ENCODE data around the gene PICALM.
A peak's percentile ranks its signal among the peaks of the same experiment; 100 is the strongest.
"Not testable (repeated sequence)": the region's sequence is repeated elsewhere in the genome, so short reads cannot be mapped to it uniquely, and the experiment has no call there.

PICALM gene

GRCh38 chr11:85945788-85946187, 123.1 kb downstream of the PICALM start:
- no peak for DNase-seq (ENCODE audit: low read depth in 1 of 2, low spot score in 1 of 2)

- no peak for DNase-seq (ENCODE audit: low read depth in 1 of 2, low spot score in 1 of 2)
Measured at GRCh38 chr11:85945296-85945695, 123.6 kb downstream of the PICALM start.

GRCh38 chr11:85941380-85941973, 127.4 kb downstream of the PICALM start:
- DNase-seq (ENCODE audit: low read depth in 1 of 2, low spot score in 1 of 2) = peak in 1 of 2 donors; percentile 24

- DNase-seq (ENCODE audit: low read depth in 1 of 2, low spot score in 1 of 2) = no peak
Measured at GRCh38 chr11:85939099-85940015, 129.5 kb downstream of the PICALM start.

GRCh38 chr11:85937835-85938234, 131.0 kb downstream of the PICALM start:
- DNase-seq (ENCODE audit: low read depth in 1 of 2, low spot score in 1 of 2) = no peak

GRCh38 chr11:85935751-85936150, 133.1 kb downstream of the PICALM start:
- DNase-seq (ENCODE audit: low read depth in 1 of 2, low spot score in 1 of 2) = no peak

GRCh38 chr11:85934596-85935169, 134.2 kb downstream of the PICALM start:
- DNase-seq (ENCODE audit: low read depth in 1 of 2, low spot score in 1 of 2) = no peak

- DNase-seq (ENCODE audit: low read depth in 1 of 2, low spot score in 1 of 2) = no peak
Measured at GRCh38 chr11:85930879-85931366, 138.0 kb downstream of the PICALM start.

- not testable (repeated sequence) for DNase-seq (ENCODE audit: low read depth in 1 of 2, low spot score in 1 of 2)
Measured at GRCh38 chr11:85926653-85927214, 142.2 kb downstream of the PICALM start.

- no peak for DNase-seq (ENCODE audit: low read depth in 1 of 2, low spot score in 1 of 2)
Measured at GRCh38 chr11:85923455-85923854, 145.4 kb downstream of the PICALM start.

GRCh38 chr11:85922367-85922766, 146.5 kb downstream of the PICALM start:
- no peak for DNase-seq (ENCODE audit: low read depth in 1 of 2, low spot score in 1 of 2)

GRCh38 chr11:85918910-85919794, 149.7 kb downstream of the PICALM start:
- DNase-seq (ENCODE audit: low read depth in 1 of 2, low spot score in 1 of 2) = no peak

- DNase-seq (ENCODE audit: low read depth in 1 of 2, low spot score in 1 of 2) = no peak
Measured at GRCh38 chr11:85914425-85914824, 154.5 kb downstream of the PICALM start.

GRCh38 chr11:85913513-85913912, 155.4 kb downstream of the PICALM start:
- no peak for DNase-seq (ENCODE audit: low read depth in 1 of 2, low spot score in 1 of 2)

- no peak for DNase-seq (ENCODE audit: low read depth in 1 of 2, low spot score in 1 of 2)
Measured at GRCh38 chr11:85912414-85912813, 156.5 kb downstream of the PICALM start.

Data from activated CD4-positive, alpha-beta T cell treated with anti-CD3 and anti-CD28 coated beads, Interleukin-2, amount 50 U/mL, for 24 hours (primary cell).